HG02840 (cell line): Measurements from ENCODE around the gene RNF4.

Source experiments
- ATAC-seq: cut with Tn5 transposase; IDR thresholded peaks from one replicate; pipeline ENCODE4 v1.9.1; 2021; ENCODE audit warnings: mild to moderate bottlenecking, moderate library complexity, moderate number of reproducible peaks; ENCODE audit not compliant: unreplicated experiment, low FRiP score

RNF4 gene

GRCh38 chr4:2436761-2437474, 32.0 kb upstream of the RNF4 start:
- ATAC-seq, result no peak

- ATAC-seq, result no peak
Observed at GRCh38 chr4:2437475-2438215, 31.3 kb upstream of the RNF4 start.

GRCh38 chr4:2438822-2439718, 29.8 kb upstream of the RNF4 start:
- ATAC-seq, result no peak

GRCh38 chr4:2441393-2442174, 27.3 kb upstream of the RNF4 start:
- ATAC-seq, result no peak

GRCh38 chr4:2442175-2442993, 26.5 kb upstream of the RNF4 start:
- ATAC-seq, result no peak

GRCh38 chr4:2443061-2443730, 25.7 kb upstream of the RNF4 start:
- no peak for ATAC-seq

- ATAC-seq, result no peak
Observed at GRCh38 chr4:2443956-2444740, 24.8 kb upstream of the RNF4 start.

- no peak for ATAC-seq
Observed at GRCh38 chr4:2445130-2445529, 23.8 kb upstream of the RNF4 start.

GRCh38 chr4:2445571-2445970, 23.3 kb upstream of the RNF4 start:
- ATAC-seq, result no peak

- ATAC-seq, result no peak
Observed at GRCh38 chr4:2446656-2447564, 22.0 kb upstream of the RNF4 start.

GRCh38 chr4:2448589-2448988, 20.3 kb upstream of the RNF4 start:
- no peak for ATAC-seq

GRCh38 chr4:2449051-2449450, 19.9 kb upstream of the RNF4 start:
- ATAC-seq, result no peak

GRCh38 chr4:2449511-2450392, 19.2 kb upstream of the RNF4 start:
- ATAC-seq, result no peak

GRCh38 chr4:2450394-2451035, 18.4 kb upstream of the RNF4 start:
- ATAC-seq, result no peak

GRCh38 chr4:2451036-2451520, 17.8 kb upstream of the RNF4 start:
- no peak for ATAC-seq
